NCI-H2227 treated with DMSO at 0.1 percent for 48 hours (cell line): ENCODE measurements around the gene HCRTR1.

ENCODE experiments used
- DNase-seq: peaks from one replicate; lab custom pipeline; 2025; lab: John Stamatoyannopoulos, UW

Gene HCRTR1

DNA sequence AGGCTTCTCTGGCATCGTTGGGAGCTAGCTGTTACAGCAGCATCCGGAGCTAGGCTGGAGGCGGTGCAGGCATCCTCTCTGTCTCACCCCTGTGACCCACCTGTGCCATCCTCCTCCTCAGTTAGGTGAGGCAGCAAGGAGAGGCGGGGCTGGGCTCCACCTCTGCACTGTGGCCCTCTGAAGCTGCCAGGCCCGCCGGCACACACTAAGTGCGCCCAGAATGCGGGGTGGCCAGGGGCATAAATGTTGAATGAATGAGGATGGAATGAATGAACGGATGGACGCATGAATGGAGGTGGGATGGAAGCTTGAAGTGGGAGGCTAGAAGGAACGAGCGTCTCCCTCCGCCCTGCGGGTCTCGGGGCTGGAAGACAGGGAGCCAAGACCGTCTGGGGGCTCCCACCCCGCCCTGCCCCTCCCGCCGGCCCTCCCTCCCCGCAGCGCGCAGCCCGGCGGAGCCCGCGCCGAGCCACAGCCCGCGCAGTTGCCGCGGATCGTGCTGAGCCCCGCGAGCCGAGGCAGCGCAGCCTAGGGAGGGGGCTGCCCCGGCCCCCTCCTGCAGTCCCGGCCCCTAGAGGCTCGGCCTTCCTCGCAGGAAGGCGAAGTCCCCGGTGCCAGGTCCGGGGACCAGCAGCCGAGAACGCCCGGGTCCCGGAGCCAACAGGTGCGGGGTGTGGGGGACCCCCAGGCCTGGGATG, at the start of gene HCRTR1:
TSS of gene HCRTR1 (plus strand) at position 472 of the 698 bp plus-strand sequence. CDS start 1,504 bp downstream, outside the sequence.
- DNase-seq: no peak

DNA sequence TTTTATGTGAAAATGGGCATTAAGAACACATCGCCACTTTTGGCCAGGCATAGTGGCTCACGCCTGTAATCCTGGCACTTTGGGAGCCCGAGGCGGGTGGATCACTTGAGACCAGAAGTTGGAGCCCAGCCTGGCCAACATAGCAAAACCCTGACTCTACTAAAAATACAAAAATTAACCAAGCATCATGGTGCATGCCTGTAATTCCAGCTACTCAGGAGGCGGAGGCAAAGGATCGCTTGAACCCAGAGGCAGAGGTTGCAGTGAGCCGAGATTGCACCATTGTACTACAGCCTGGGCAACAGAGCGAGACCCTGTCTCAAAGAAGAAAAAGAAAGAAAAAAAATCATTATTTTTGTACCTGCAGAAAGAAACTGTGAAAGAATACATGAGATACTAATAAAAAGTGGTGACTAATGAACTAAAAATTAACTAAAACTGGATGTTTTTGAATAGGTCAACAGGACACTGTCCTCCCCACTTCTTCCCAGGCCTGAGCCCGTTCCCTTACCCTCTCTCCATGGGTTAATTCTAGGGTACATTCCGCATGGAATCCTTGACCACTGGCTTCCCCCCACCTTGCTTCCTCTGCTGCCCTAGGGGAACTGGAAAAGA, 49.4 kb upstream of the HCRTR1 start:
- no peak for DNase-seq

DNA sequence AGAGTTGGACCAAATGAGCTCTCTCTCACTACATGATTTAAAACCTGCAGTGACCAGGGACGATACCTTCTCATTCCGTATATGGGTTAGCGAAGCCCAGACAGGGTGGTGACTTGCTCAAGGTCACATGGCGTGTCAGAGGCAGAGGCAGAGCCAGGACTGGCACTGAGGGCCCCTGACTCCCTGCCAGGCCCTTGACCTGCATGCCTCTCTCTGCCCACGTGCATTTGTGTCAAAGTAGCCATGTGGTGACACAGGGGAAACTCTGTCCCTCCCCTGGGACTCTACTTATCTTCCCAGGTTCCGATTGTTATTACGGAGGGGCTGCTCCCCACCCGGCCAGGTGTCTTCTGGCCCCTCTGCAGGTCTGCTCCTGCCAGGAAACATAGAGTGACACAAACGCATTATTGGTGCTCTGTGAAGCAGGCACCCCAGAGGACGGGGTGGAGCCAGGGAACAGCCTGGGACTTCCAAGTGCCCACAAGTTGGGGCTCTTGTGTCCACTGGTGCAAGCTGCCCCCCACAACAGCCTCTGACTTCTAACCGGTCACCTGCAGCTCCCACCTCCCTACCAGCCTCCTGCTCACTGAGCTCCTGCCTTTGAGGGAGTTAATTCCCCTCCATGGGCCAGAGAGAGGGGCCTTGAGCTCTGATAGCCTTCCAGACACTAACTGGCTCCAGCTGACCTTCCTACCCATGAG, 48.4 kb upstream of the HCRTR1 start:
- no peak for DNase-seq

DNA sequence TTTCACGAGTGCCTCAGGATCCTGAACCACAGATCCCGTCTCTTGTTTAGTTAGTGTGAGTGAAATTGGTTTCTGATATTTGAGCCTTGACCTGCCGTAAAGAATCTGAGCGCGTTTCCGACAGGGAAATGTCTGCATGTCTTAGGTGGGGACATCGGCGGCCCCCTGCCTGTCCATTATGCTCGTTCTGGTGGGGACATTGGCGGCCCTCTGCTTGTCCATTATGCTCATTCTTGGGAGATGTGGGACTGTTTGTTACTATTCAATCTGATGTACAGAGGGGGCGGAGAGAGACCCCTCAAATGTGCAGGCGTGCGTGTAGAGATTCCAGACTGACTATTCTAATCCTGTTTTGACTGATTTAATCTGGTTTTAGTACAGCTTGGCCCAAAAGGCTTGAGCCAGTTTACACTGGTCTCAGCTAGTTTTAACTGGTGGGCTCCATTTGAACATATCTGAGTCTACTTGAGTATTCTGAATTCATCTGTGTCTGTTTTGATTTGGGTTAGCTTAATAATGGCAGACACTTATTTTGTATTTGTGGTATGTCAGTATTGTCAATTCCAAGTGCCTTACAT, 47.8 kb upstream of the HCRTR1 start:
- no peak for DNase-seq

DNA sequence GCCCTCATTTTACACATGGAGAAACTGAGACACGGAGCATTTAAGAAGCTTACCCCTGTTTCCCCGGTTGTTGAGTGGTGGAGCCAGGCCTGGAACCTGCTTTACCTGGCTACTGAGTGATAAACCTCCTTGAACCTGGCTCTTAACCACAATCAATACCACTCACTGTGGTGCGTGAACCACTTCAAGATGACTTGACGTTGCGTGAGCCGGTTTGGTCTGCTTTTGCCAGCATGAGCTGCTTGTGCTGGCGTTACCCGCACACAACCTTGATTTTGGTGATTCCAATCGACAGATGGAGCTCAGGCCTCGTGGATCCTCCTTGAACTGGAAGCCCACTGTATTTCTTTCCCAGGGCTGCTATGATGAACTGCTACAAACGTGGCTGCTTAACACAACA, 47.3 kb upstream of the HCRTR1 start:
- DNase-seq: no peak

DNA sequence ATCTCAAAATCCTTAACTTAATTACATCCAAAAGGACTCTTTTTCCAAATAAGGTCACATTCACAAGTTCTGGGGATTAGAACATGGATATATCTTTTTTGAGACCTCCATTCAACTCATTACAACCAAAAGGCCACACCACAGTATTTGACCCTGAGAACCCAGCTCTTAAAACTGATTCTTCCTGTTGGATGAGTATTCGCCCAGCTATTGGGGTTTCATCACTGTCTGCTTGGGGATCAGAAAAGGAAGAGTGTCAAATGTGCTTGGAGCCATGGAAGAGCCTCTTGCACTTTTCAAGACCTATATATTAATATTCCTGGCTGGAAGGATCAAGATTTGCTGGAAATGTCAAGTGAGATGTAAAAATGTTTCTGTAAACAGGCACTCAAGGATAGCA, 46.6 kb upstream of the HCRTR1 start:
- DNase-seq: no peak

DNA sequence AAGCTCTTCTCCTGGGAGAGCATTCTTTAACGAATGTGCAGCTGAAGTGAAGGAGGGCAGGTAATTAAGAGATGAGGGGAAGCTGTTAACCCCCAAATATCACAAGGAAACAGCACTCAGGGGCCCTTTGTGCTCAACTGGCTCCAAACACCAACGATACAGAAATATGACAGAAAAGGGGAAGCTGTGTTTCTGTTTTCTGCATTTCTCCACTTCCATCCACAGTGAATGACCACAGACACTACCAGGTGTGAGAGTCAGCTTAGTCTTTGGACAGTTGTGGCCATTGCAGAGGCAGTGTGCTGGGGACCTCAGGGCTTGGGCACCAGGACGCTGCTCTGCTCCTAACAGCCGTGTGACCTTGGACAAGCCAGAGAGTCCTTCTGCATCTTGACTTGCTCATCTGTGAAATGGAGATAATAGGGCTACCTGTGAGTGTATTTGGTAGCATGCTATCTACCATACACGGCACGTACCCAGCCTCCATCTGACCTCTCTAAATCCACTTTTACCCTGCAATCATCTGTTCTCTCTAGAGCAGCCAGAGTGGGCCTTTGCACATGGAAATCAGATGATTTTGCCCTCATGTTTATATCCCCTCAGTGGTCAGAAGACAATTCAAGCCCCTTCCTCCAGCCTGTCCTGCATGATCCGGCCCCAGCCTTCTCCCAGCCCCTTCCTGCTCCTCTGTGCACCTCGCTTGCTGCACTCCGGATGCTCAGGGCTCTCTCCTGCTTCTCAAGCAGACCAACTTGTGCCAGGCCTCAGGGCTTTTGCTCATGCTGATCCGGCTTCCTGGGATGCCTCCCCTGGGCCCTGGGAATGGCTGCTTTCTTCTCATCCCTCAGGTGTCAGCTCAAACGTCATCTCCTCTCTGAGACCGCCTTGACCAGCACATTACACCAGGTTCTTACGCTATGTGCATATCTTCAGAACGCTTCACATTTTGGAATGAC, 45.9 kb upstream of the HCRTR1 start:
- no peak for DNase-seq

DNA sequence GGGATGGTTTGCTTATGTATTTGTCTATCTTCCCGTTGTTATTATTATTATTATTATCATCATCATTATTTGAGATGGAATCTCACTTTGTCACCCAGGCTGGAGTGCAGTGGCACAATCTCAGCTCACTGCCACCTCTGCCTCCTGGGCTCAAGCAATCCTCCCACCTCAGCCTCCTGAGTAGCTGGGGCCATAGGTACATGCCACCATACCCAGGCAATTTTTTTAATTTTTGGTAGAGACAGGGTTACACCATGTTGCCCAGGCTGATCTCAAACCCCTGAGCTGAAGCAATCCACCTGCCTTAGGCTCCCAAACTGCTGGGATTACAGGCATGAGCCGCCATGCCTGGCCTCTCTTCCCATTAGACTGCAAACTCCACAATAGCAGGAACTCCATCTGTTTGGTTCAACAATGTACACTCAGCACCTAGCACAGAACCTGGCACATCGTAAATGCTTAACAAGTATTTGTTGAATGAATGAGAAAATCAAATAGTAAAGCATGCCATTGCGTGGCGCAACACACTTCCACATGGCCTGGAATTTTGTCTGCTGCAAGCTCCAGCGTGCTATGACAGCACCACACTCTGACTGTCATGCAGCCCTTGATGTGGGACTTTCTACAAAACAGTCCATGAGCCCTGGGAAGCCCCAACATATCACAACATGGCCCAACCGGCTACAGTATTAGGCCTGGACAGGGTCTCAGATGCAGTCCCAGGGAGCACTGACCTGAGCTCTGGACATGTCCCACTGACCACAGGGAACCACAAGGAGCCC, 45.0 kb upstream of the HCRTR1 start:
- no peak for DNase-seq

DNA sequence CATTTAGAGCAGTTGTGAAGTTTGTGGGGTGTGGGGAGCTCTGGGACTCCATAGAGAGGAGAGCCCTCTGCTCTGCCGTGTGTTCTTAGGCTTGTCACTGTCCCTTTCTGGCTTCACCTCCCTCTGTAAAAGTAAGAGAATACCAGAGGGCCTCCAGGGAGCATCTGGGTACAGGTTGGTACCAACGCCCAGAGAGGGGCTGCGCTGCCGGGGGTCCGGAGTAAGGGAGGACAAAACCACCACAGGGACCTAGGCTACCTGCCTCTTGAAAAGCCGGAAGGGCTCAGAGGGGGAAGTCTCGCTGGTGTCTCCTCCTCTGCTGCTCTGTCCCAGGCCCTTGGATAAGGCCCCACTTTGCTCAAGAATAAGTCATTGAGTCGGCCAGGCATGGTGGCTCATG, 44.2 kb upstream of the HCRTR1 start:
- no peak for DNase-seq

DNA sequence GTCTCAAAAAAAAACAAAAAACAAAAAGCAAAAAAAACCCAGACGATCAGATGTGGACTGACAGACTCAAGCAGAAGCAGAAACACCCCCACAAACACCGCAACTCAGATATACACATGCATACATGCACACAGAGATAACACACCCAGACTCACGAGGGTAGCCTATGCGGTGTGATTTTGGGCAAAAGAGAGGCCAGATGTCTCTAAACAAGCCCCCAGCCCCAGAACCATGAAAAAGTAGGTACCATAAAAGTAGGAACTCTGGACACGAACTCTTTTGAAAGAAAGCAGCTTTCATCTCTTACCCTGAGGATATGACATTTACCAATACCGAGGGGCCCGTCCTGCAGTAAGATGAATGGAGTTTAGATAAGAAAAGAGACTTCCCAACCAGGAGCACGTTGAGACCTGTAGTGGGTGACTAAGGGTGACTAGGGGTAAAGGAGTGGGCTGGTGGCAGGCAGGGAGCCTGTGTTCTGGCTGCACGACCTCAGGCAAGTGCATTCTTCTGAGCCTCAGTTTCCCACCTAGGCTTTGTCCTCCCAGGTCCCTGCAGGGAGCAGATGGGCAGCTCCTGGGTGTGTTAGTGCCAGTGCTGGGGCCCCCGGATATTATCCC, 42.6 kb upstream of the HCRTR1 start:
- DNase-seq: no peak

DNA sequence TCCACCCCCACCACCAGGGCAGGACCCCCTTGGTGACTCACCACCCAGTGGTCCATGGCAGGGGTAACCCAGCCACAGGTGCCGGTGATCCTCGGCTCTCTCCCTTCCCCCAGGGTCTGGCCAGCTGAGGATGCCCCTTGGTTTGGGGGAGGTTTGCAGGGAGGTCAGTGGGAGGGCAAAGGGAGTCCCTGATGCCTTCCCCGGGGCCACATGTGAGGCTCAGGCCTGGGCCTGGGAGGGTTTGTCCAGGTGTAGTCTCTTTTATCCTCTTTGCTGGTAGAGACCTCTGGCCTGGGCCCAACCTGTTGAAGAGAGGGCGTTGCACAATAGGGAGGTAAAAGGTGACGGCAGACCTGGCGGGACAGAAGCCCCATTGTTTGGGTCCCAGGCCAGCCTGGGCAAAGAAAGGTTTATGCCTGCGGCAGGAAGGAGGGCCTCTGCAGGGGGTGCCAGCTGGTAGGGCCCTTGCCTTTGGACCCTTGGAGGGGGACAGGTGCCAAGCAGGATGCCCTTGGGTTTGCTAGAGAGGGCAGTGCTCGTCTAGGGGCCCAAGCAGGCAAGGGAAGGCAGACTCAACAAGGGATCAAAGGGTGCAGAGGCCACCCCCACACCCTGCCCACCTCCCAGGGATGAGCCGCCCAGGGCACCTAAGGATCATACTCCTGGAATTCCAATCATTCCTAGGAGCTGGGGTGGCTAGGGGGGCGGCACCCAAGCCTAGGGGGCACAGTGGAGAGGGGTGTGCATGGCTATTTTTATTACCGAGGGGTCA, 41.9 kb upstream of the HCRTR1 start:
- no peak for DNase-seq

DNA sequence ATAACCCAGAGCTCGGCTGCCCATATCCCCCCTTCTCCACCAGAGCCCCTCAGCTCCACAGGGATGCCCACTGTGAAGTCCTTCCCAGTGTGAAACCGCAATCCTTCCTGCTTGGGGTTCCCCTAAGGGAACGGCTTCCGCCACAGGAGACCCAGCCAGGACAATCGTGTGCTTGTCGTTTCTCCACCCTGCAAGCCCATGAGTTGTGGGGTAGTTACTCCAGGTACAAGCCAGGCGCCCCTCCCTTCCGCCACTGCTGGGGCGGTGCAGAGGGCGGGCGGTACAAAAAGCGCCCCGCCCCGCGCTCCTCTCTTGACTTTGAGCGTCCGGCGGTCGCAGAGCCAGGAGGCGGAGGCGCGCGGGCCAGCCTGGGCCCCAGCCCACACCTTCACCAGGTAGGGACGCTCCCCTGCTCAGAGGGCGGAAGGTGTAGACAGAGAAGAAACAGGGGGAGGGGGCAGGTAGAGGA, 41.3 kb upstream of the HCRTR1 start, which contains the start of gene TINAGL1:
TSS of gene TINAGL1 (plus strand) at position 315 of the 469 bp plus-strand sequence. CDS start 634 bp downstream, outside the sequence.
- DNase-seq: no peak

DNA sequence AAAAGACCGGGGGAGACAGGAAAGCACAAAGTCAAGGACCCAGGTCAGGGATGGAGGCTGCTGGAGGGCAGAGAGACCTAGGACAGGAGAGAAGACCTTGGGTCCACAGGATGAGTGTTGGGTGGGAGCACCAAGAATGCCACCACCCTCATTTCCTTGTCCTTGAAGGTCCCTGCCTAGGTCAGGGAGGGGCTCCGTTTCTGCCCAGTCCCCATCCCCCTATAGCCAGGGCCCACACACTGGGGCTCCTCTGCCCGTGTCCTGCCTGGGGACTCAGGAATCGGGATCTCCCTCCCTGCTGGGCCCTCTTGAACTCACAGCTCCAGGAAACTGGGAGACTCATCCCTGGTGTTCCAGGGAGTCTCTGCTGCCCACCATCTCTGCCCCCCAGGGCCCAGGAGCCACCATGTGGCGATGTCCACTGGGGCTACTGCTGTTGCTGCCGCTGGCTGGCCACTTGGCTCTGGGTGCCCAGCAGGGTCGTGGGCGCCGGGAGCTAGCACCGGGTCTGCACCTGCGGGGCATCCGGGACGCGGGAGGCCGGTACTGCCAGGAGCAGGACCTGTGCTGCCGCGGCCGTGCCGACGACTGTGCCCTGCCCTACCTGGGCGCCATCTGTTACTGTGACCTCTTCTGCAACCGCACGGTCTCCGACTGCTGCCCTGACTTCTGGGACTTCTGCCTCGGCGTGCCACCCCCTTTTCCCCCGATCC, 40.6 kb upstream of the HCRTR1 start:
- DNase-seq: no peak

DNA sequence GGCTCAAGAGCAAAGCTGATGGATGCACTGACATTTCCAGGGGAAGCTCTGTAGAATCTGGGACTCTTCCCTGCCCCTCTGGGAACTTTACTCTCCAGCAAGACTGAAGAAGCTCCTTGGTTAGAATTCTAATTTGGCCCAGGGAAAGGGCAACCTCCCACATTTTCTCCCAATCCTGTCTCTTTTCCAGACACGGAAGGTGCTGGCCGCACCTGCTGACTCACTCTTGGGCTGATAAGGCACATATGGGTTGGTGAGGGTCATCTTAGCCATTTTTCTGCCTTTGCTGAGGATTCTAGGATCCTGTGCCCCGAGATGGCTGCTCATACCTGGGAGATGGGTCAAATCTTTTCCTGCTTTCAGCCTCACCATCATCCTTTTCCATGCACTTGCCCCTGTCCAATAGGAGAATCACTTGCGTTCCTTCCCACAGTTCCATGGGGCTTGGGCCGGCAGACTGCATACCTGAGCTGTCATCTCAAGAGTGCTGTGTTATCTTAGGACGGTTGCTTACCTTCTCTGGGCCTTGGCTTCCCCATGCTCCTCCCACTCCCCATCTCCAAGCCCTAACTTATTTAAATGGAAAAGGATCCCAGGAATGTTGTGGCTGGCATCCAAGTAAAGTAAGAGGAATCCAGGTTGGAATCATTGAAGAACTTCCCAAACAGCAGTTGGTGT, 39.8 kb upstream of the HCRTR1 start:
- no peak for DNase-seq

DNA sequence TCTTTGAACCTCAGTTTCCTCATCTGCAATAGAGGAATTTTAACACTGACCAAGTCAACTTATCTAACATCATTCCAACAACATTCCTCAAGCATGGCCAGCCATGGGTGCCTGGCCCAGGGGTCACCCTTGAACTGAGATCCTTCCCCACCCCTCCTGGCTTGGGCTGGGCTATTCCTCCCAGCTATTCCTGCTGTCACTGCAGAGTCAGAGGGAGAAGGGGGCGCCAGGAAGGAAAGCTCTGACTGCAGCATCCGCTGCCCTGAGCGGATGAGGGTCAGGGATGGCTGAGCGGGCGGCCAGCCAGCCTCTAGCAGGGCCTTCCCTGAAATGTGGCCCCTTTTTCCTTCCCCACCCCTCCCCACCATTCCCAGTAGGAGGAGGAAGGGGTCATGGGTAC, 38.1 kb upstream of the HCRTR1 start:
- DNase-seq: no peak

DNA sequence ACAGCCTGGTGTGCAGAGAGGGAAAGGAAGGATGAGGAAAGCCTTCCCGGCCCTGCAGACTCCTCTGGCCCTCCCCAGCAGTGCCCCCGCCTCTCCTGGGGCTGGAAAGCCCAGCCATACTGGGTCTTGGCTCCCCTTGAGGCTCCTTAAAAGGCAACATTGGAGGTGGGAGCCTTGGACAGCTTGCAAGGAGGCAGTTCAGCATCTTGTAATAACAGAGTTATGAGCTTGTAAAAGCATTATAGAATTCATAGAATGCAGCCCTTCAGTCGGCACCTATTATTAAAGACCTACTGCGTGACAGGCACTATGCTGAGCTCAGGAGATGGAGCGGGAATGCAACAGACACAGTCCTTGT, 37.0 kb upstream of the HCRTR1 start:
- DNase-seq: peak; percentile 49

DNA sequence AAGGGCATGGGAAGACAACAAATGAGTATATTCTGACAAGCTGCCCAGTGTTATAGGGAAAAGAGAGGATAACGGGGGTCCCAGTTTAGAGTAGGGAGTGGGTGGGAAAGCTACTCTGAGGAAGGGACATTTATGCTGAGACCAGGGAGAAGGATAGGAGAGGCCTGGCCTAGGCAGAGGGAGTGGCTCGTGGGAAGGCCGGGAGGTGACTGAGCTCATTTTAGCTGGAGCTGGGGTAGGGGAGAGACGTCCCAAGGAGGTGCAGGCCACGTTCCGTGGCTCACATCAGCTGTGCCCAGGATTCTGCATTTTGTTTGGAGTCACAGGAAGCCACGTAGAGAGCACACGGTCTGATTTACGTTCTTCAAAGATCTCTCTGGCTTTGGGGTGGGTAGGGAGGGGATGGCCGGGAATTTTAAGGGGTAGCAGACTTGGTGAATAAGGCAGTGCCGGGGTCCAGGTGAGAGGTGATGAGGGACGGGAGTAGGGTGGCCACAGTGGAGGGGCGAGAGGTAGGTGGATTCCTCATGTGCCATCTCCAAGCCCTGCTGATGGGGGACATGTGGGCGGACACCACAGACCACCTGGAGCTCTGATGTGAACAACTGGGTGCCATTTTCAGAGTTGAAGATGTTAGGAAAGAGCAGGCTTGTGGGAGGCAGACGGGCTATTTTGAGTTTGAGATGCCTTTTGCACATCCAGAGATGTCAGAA, 36.4 kb upstream of the HCRTR1 start:
- no peak for DNase-seq
